Measurements from ENCODE around the gene TNNI3. TPM values are rescaled to one million over a fixed set of nuclear protein-coding genes. Genes with fewer than 3 reads are reported as not detected.

Gene TNNI3
- total and polyA plus RNA-seq, 9 of the 15 experiments (the other 6 are each of a cell fraction or from before 2014, with no cell fraction given): 4.7 to 158 (median 42.0) TPM

GRCh38 chr19:55118401-55118991 lies 39.0 kb downstream of the TNNI3 start (continued):
- TF ChIP-seq DPF2 (IDR thresholded peaks at IDR 0.05): 0 out of 2 replicates have a peak, but pooled peaks have one; percentile 8
- no peak for TF ChIP-seq DIDO1 (tag; IDR thresholded peaks at IDR 0.05; ENCODE audit: low read depth)
- no peak for TF ChIP-seq ZBTB34 (CRISPR knock-in tag; IDR thresholded peaks at IDR 0.05)
- no peak for TF ChIP-seq PTRF (tag; IDR thresholded peaks at IDR 0.05)
- TF ChIP-seq NCOA6 (IDR thresholded peaks at IDR 0.05): no peak
- TF ChIP-seq SP1 (CRISPR knock-in tag; IDR thresholded peaks at IDR 0.05): peak; percentile 52
- TF ChIP-seq MEF2D (tag; conservative IDR thresholded peaks at IDR 0.05; ENCODE audit: low read depth): no peak
- no peak for TF ChIP-seq FOXA1 (IDR thresholded peaks at IDR 0.05; ENCODE audit: borderline replicate concordance)
- no peak for TF ChIP-seq ZKSCAN1 (IDR thresholded peaks at IDR 0.05; ENCODE audit: low read depth, low read length)
- TF ChIP-seq EWSR1 (IDR thresholded peaks at IDR 0.05; ENCODE audit: borderline replicate concordance, low read depth, partially characterized antibody): no peak
- TF ChIP-seq ZNF696 (CRISPR knock-in tag; conservative IDR thresholded peaks at IDR 0.05): no peak
- TF ChIP-seq, protein P1, sequence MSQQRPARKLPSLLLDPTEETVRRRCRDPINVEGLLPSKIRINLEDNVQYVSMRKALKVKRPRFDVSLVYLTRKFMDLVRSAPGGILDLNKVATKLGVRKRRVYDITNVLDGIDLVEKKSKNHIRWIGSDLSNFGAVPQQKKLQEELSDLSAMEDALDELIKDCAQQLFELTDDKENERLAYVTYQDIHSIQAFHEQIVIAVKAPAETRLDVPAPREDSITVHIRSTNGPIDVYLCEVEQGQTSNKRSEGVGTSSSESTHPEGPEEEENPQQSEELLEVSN (IDR thresholded peaks at IDR 0.05; ENCODE audit: borderline replicate concordance in 1 of 2, extremely low read depth in 1 of 2, insufficient read depth in 1 of 2, insufficient read length in 1 of 2, low read depth in 1 of 2, low read length in 1 of 2, poor library complexity in 1 of 2, severe bottlenecking in 1 of 2): no peak
- no peak for TF ChIP-seq ZNF655 (CRISPR knock-in tag; IDR thresholded peaks at IDR 0.05)
- TF ChIP-seq NFIX (CRISPR knock-in tag; IDR thresholded peaks at IDR 0.05; ENCODE audit: low read depth): no peak
- TF ChIP-seq ZC3H4 (CRISPR knock-in tag; IDR thresholded peaks at IDR 0.05; ENCODE audit: borderline replicate concordance): no peak
- no peak for TF ChIP-seq CREBBP (IDR thresholded peaks at IDR 0.05; ENCODE audit: low read depth, low read length)
- TF ChIP-seq HIVEP1 (CRISPR knock-in tag; IDR thresholded peaks at IDR 0.05): no peak
- TF ChIP-seq ETS2 (tag; IDR thresholded peaks at IDR 0.05; ENCODE audit: borderline replicate concordance, poor library complexity, severe bottlenecking): no peak
